Gastrocnemius medialis (tissue), 4 donors: ENCODE results near the gene PTPN11.
"Not testable (repeated sequence)": the region's sequence is repeated elsewhere in the genome, so short reads cannot be mapped to it uniquely, and the experiment has no call there.

Experiments
- POLR2A ChIP-seq, 2 donors: fragments of 450-650 bp; IDR thresholded peaks; one replicate each; pipeline ENCODE4 v1.6.1; 2017; ENCODE audit warnings: antibody characterized with exemption in 2 of 2, mild to moderate bottlenecking in 2 of 2, moderate library complexity in 2 of 2
- TF ChIP-seq, protein P1 (sequence below), 5 experiments: fragments of 450-650 bp in 3 of 5; fragments of 200-600 bp in 2 of 5; sonication (generic) in 2 of 5; IDR thresholded peaks in 4 of 5; conservative IDR thresholded peaks in 1 of 5; 1 replicate in 4 of 5; 2 replicates in 1 of 5; pipeline ENCODE4 v1.5.1; 2016 to 2019; ENCODE audit warnings: antibody characterized with exemption in 5 of 5, mild to moderate bottlenecking in 3 of 5, moderate library complexity in 3 of 5

DNA sequence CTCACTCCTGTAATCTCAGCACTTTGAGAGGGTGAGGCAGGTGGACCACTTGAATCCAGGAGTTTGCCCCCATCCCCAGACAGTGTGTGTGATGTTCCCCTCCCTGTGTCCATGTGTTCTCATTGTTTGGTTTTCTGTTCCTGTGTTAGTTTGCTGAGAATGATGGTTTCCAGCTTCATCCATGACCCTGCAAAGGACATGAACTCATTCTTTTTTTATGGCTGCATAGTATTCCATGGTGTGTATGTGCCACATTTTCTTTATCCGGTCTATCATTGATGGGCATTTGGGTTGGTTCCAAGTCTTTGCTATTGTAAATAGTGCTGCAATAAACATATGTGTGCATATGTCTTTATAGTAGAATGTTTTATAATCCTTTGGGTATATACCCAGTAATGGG, 38.4 kb downstream of the PTPN11 start:
- TF ChIP-seq, protein P1, sequence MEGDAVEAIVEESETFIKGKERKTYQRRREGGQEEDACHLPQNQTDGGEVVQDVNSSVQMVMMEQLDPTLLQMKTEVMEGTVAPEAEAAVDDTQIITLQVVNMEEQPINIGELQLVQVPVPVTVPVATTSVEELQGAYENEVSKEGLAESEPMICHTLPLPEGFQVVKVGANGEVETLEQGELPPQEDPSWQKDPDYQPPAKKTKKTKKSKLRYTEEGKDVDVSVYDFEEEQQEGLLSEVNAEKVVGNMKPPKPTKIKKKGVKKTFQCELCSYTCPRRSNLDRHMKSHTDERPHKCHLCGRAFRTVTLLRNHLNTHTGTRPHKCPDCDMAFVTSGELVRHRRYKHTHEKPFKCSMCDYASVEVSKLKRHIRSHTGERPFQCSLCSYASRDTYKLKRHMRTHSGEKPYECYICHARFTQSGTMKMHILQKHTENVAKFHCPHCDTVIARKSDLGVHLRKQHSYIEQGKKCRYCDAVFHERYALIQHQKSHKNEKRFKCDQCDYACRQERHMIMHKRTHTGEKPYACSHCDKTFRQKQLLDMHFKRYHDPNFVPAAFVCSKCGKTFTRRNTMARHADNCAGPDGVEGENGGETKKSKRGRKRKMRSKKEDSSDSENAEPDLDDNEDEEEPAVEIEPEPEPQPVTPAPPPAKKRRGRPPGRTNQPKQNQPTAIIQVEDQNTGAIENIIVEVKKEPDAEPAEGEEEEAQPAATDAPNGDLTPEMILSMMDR (IDR thresholded peaks at IDR 0.05 in 4 of 5, conservative IDR thresholded peaks at IDR 0.05 in 1 of 5), result not testable (repeated sequence)
- not testable (repeated sequence) for TF ChIP-seq POLR2A (IDR thresholded peaks at IDR 0.05)
